Occipital lobe (tissue), 2 donors: ENCODE measurements around the gene MROH8. TPM values are rescaled to one million over a fixed set of nuclear protein-coding genes. Genes with fewer than 3 reads are reported as not detected.

Experiments used
- DNase-seq: peaks from one replicate; lab custom pipeline; 2025; lab: John Stamatoyannopoulos, UW
- total RNA-seq: library from RNA; depleted of rRNA; stranded (reverse); fragments of >200 nt; gene quantifications from one replicate; pipeline ENCODE4 v1.2.3, GENCODE V29; 2014

MROH8 gene
- total RNA-seq, 1 donor from 2014 or later, result 3.0 TPM

GRCh38 chr20:37200376-37200775 lies 21.0 kb upstream of the MROH8 start:
- DNase-seq, result no peak

GRCh38 chr20:37198932-37199660 lies 19.7 kb upstream of the MROH8 start:
- DNase-seq, result no peak

- no peak for DNase-seq
These were observed 15.5 kb upstream of the MROH8 start for GRCh38 chr20:37194621-37195417.

- no peak for DNase-seq
These were observed 14.5 kb upstream of the MROH8 start for GRCh38 chr20:37193821-37194220.

- DNase-seq, result no peak
These were observed 13.9 kb upstream of the MROH8 start for GRCh38 chr20:37193226-37193625.

- peak; percentile 90 for DNase-seq
These were observed 12.9 kb upstream of the MROH8 start for GRCh38 chr20:37192137-37192854.

GRCh38 chr20:37190354-37191112 lies 11.2 kb upstream of the MROH8 start:
- DNase-seq, result no peak

- DNase-seq, result no peak
These were observed 10.2 kb upstream of the MROH8 start for GRCh38 chr20:37189416-37190016.

- no peak for DNase-seq
These were observed 9.4 kb upstream of the MROH8 start for GRCh38 chr20:37188787-37189186.

GRCh38 chr20:37185686-37186085 lies 6.3 kb upstream of the MROH8 start:
- no peak for DNase-seq

- DNase-seq, result no peak
These were observed 556 bp upstream of the MROH8 start for GRCh38 chr20:37179683-37180524.

GRCh38 chr20:37172836-37173235 lies 6.5 kb downstream of the MROH8 start:
- no peak for DNase-seq

GRCh38 chr20:37166867-37167266 lies 12.5 kb downstream of the MROH8 start:
- no peak for DNase-seq

GRCh38 chr20:37165031-37165430 lies 14.3 kb downstream of the MROH8 start:
- DNase-seq, result no peak

- no peak for DNase-seq
These were observed 15.4 kb downstream of the MROH8 start for GRCh38 chr20:37163832-37164554.

GRCh38 chr20:37162646-37163045 lies 16.7 kb downstream of the MROH8 start:
- no peak for DNase-seq

GRCh38 chr20:37161830-37162549 lies 17.4 kb downstream of the MROH8 start:
- DNase-seq, result no peak

- no peak for DNase-seq
These were observed 18.7 kb downstream of the MROH8 start for GRCh38 chr20:37160683-37161082.

- DNase-seq, result no peak
These were observed 21.1 kb downstream of the MROH8 start for GRCh38 chr20:37158248-37158647.
